H1 (cell line): ENCODE data around the gene TPRG1L. TPM values are rescaled to one million over a fixed set of nuclear protein-coding genes. Genes with fewer than 3 reads are reported as not detected.

Experiments
- CTCF ChIA-PET: fragments of 300-600 bp; sonication (Branson Sonifier 250); formaldehyde crosslinking; loops from one replicate; lab custom pipeline; 2021; ENCODE audit not compliant: partially characterized antibody; lab: Charles Lee
- POLR2A ChIA-PET: fragments of 300-600 bp; sonication (Branson Sonifier 250); formaldehyde crosslinking; loops from one replicate; lab custom pipeline; 2021; ENCODE audit warnings: inconsistent platforms; ENCODE audit not compliant: partially characterized antibody; lab: Charles Lee
- DNase-seq, 2 experiments: peaks; one replicate each; pipeline versions ENCODE4 v3.0.0 to v3.0.0-alpha.2; 2010 to 2022; ENCODE audit warnings: low spot score in 2 of 2, low read depth in 1 of 2, mixed read lengths in 1 of 2
- FAIRE-seq: peaks from 2 replicates; lab custom pipeline; 2011; peaks lifted over from hg19 to GRCh38; lab: Jason Lieb, UNC
- H2AFZ ChIP-seq: 2 replicates; pipeline ENCODE4 v1.8.1; 2012; ENCODE audit warnings: low read length, inconsistent platforms
- H2AK5ac ChIP-seq: 2 replicates; pipeline ENCODE4 v1.6.1; 2013; ENCODE audit warnings: low read depth, low read length
- H2BK120ac ChIP-seq: replicated peaks from 2 replicates; pipeline ENCODE3; 2013; ENCODE audit warnings: low read depth, low read length, inconsistent platforms
- H2BK12ac ChIP-seq: 2 replicates; pipeline ENCODE4 v1.6.1; 2013; ENCODE audit warnings: low read depth, low read length
- H2BK15ac ChIP-seq: 2 replicates; pipeline ENCODE4 v1.6.1; 2013; ENCODE audit warnings: low read length
- H2BK20ac ChIP-seq: 2 replicates; pipeline ENCODE4 v1.6.1; 2013; ENCODE audit warnings: low read length
- H2BK5ac ChIP-seq: 2 replicates; pipeline ENCODE4 v1.6.1; 2013; ENCODE audit warnings: low read depth, low read length
- H3K14ac ChIP-seq: 2 replicates; pipeline ENCODE4 v1.6.1; 2013; ENCODE audit warnings: inconsistent platforms; ENCODE audit not compliant: insufficient read length
- H3K18ac ChIP-seq: 2 replicates; pipeline ENCODE4 v1.6.1; 2013; ENCODE audit warnings: low read length; ENCODE audit errors: extremely low read depth
- H3K23ac ChIP-seq: 2 replicates; pipeline ENCODE4 v1.6.1; 2013; ENCODE audit warnings: inconsistent platforms; ENCODE audit not compliant: insufficient read length
- H3K23me2 ChIP-seq: 2 replicates; pipeline ENCODE4 v1.6.1; 2013; ENCODE audit warnings: low read depth, low read length
- H3K27ac ChIP-seq: 2 replicates; pipeline ENCODE4 v1.6.1; 2011; ENCODE audit warnings: low read depth, low read length, inconsistent platforms
- H3K27me3 ChIP-seq, 4 experiments: replicated peaks in 1 of 4; 1 replicate in 1 of 4; 2 replicates in 3 of 4; pipeline versions ENCODE4 v1.6.1 to v1.8.1; 2011 to 2013; ENCODE audit warnings: low read length in 3 of 4, mild to moderate bottlenecking in 3 of 4, inconsistent platforms in 2 of 4, mixed read lengths in 2 of 4, moderate library complexity in 1 of 4; ENCODE audit not compliant: control insufficient read depth in 3 of 4, insufficient read depth in 3 of 4; ENCODE audit errors: extremely low read depth in 1 of 4
- H3K36me3 ChIP-seq, 4 experiments: 2 replicates each; pipeline versions ENCODE4 v1.6.1 to v1.8.1; 2011 to 2013; ENCODE audit warnings: mild to moderate bottlenecking in 4 of 4, low read length in 3 of 4, moderate library complexity in 2 of 4, control low read depth in 1 of 4, inconsistent platforms in 1 of 4; ENCODE audit not compliant: insufficient read depth in 4 of 4, control insufficient read depth in 2 of 4
- H3K4ac ChIP-seq: replicated peaks from 2 replicates; pipeline ENCODE3; 2013; ENCODE audit warnings: low read length, low read depth, mixed read lengths, inconsistent platforms; ENCODE audit not compliant: insufficient read length
- H3K4me1 ChIP-seq, 4 experiments: replicated peaks in 1 of 4; 1 replicate in 1 of 4; 2 replicates in 3 of 4; pipeline versions ENCODE4 v1.6.1 to v1.8.1; 2011 to 2013; ENCODE audit warnings: low read length in 3 of 4, inconsistent platforms in 2 of 4, mixed read lengths in 1 of 4; ENCODE audit not compliant: insufficient read depth in 4 of 4, control insufficient read depth in 3 of 4
- H3K4me2 ChIP-seq, 2 experiments: 2 replicates each; pipeline versions ENCODE4 v1.6.1 to v1.8.1; 2011 to 2013; ENCODE audit warnings: low read depth in 2 of 2, low read length in 2 of 2, control low read depth in 1 of 2, inconsistent platforms in 1 of 2, mild to moderate bottlenecking in 1 of 2; ENCODE audit not compliant: insufficient read depth in 1 of 2
- H3K4me3 ChIP-seq, 4 experiments: fragments of 200-600, 300-600 bp in 1 of 4; sonication (generic), shearing (Covaris generic), sonication (Bioruptor Twin) in 1 of 4; 2 replicates each; pipeline versions ENCODE4 v1.5.1 to v1.8.1; 2011 to 2016; ENCODE audit warnings: low read length in 4 of 4, low read depth in 3 of 4, control low read depth in 2 of 4, inconsistent platforms in 2 of 4, mild to moderate bottlenecking in 2 of 4, mixed read lengths in 1 of 4, moderate library complexity in 1 of 4; ENCODE audit not compliant: insufficient read depth in 2 of 4; ENCODE audit errors: extremely low read depth in 1 of 4
- H3K56ac ChIP-seq: replicated peaks from 2 replicates; pipeline ENCODE3; 2013; ENCODE audit warnings: low read depth, mild to moderate bottlenecking, mixed read lengths, low read length, inconsistent platforms; ENCODE audit not compliant: insufficient read length
- H3K79me1 ChIP-seq: 2 replicates; pipeline ENCODE4 v1.6.1; 2013; ENCODE audit warnings: low read depth, low read length, control low read depth
- H3K79me2 ChIP-seq, 2 experiments: 2 replicates each; pipeline versions ENCODE4 v1.6.1 to v1.8.1; 2012 to 2013; ENCODE audit warnings: low read length in 2 of 2, mild to moderate bottlenecking in 2 of 2, inconsistent platforms in 1 of 2; ENCODE audit not compliant: insufficient read depth in 2 of 2, control insufficient read depth in 1 of 2
- H3K9ac ChIP-seq, 4 experiments: replicated peaks in 1 of 4; 1 replicate in 1 of 4; 2 replicates in 3 of 4; pipeline versions ENCODE4 v1.6.1 to v1.8.1; 2011 to 2013; ENCODE audit warnings: low read depth in 3 of 4, low read length in 3 of 4, control low read depth in 2 of 4, mild to moderate bottlenecking in 2 of 4, moderate library complexity in 2 of 4, inconsistent platforms in 1 of 4; ENCODE audit errors: extremely low read depth in 1 of 4
- H3K9me3 ChIP-seq, 2 experiments: 2 replicates each; pipeline versions ENCODE4 v1.6.1 to v1.8.1; 2012 to 2013; ENCODE audit warnings: mild to moderate bottlenecking in 2 of 2, moderate library complexity in 2 of 2, control low read depth in 1 of 2, inconsistent platforms in 1 of 2, low read depth in 1 of 2, low read length in 1 of 2, mixed read lengths in 1 of 2; ENCODE audit not compliant: insufficient read depth in 2 of 2
- H4K20me1 ChIP-seq, 2 experiments: replicated peaks in 1 of 2; 2 replicates each; pipeline versions ENCODE3 to v1.8.1; 2011 to 2013; ENCODE audit warnings: inconsistent platforms in 2 of 2, low read length in 2 of 2, mild to moderate bottlenecking in 1 of 2; ENCODE audit not compliant: insufficient read depth in 2 of 2, control insufficient read depth in 1 of 2
- H4K5ac ChIP-seq: 2 replicates; pipeline ENCODE4 v1.6.1; 2013; ENCODE audit warnings: low read length, low read depth, mixed read lengths, inconsistent platforms; ENCODE audit not compliant: insufficient read length
- H4K8ac ChIP-seq: 2 replicates; pipeline ENCODE4 v1.8.0; 2013; ENCODE audit warnings: mild to moderate bottlenecking, moderate library complexity, low read length, inconsistent platforms; ENCODE audit not compliant: insufficient read depth; ENCODE audit errors: extremely low read depth
- H4K91ac ChIP-seq: replicated peaks from 2 replicates; pipeline ENCODE3; 2013; ENCODE audit warnings: low read length, mixed read lengths, inconsistent platforms; ENCODE audit not compliant: insufficient read length
- BRCA1 ChIP-seq: IDR thresholded peaks from 2 replicates; pipeline ENCODE4 v1.6.1; 2012; ENCODE audit warnings: low read depth, low read length, improper control_type of control experiment
- CBX8 ChIP-seq: fragments of 300-800, 300-1000 bp; sonication (generic); IDR thresholded peaks from 2 replicates; pipeline ENCODE4 v1.7.1; 2016; ENCODE audit warnings: low read depth, low read length, borderline replicate concordance
- EGR1 ChIP-seq: IDR thresholded peaks from 2 replicates; pipeline ENCODE4 v1.6.1; 2011; ENCODE audit warnings: low read depth, low read length, borderline replicate concordance
- HDAC2 ChIP-seq, 2 experiments: fragments of 300-600 bp in 1 of 2; sonication (generic) in 1 of 2; IDR thresholded peaks; 2 replicates each; pipeline ENCODE4 v1.6.1; 2011 to 2012; ENCODE audit warnings: low read depth in 2 of 2, low read length in 2 of 2, mild to moderate bottlenecking in 2 of 2, moderate library complexity in 2 of 2, borderline replicate concordance in 1 of 2, inconsistent platforms in 1 of 2
- JUN ChIP-seq: IDR thresholded peaks from 2 replicates; pipeline ENCODE4 v1.6.1; 2011; ENCODE audit warnings: low read depth, mild to moderate bottlenecking, improper control_type of control experiment, low read length
- KDM4A ChIP-seq: IDR thresholded peaks from one replicate; pipeline ENCODE4 v1.7.1; 2012; ENCODE audit warnings: low read depth, mild to moderate bottlenecking, moderate library complexity, low read length, inconsistent platforms; ENCODE audit not compliant: severe bottlenecking
- RNF2 ChIP-seq: fragments of 200-900, 300-1000 bp; sonication (generic); IDR thresholded peaks from 2 replicates; pipeline ENCODE4 v1.7.1; 2016; ENCODE audit warnings: borderline replicate concordance, low read depth, mild to moderate bottlenecking, antibody characterized with exemption, low read length; ENCODE audit not compliant: poor library complexity, severe bottlenecking; ENCODE audit errors: missing control alignments
- SAP30 ChIP-seq: fragments of 300-600 bp; sonication (generic); IDR thresholded peaks from 2 replicates; pipeline ENCODE4 v1.7.1; 2012; ENCODE audit warnings: low read length, moderate library complexity, mild to moderate bottlenecking, inconsistent platforms; ENCODE audit not compliant: insufficient read depth, insufficient replicate concordance
- SIRT6 ChIP-seq: IDR thresholded peaks from one replicate; pipeline ENCODE4 v1.7.1; 2012; ENCODE audit warnings: low read length, inconsistent platforms
- SUZ12 ChIP-seq: fragments of 200-600 bp; sonication (generic); IDR thresholded peaks from 2 replicates; pipeline ENCODE4 v1.6.1; 2012; ENCODE audit warnings: mild to moderate bottlenecking, inconsistent platforms, low read length, moderate library complexity, mixed read lengths
- TAF7 ChIP-seq: optimal IDR thresholded peaks from 2 replicates; pipeline ENCODE3; 2011; ENCODE audit warnings: low read depth, mild to moderate bottlenecking, inconsistent platforms, low read length, moderate library complexity, borderline replicate concordance
- WGBS, 2 experiments: shearing (Covaris generic) in 1 of 2; methylation state at CpG; one replicate each; pipeline versions ENCODE4 v1.1.6 to v1.1.7; 2013 to 2015; ENCODE audit warnings: low lambda C conversion rate in 2 of 2, mixed read lengths in 2 of 2, inconsistent platforms in 1 of 2, low coverage in 1 of 2, missing lambda C conversion rate in 1 of 2; ENCODE audit not compliant: insufficient replicate concordance in 2 of 2, insufficient coverage in 1 of 2, insufficient read length in 1 of 2; ENCODE audit errors: extremely low coverage in 1 of 2, missing lambda C conversion rate in 1 of 2; 5-methylcytosine and 5-hydroxymethylcytosine counted together
- polyA plus RNA-seq, 7 experiments: library from polyadenylated mRNA; depleted of rRNA in 3 of 7; stranded (reverse) in 5 of 7; unstranded in 2 of 7; fragments of >200 nt in 5 of 7; fragments of 200-250 nt in 2 of 7; gene quantifications; 1 replicate in 5 of 7; 2 replicates in 1 of 7; 4 replicates in 1 of 7; pipeline versions ENCODE4 v1.2.1 to v1.2.3, GENCODE V29; 2011 to 2013; ENCODE audit warnings: missing spikeins in 2 of 7, mixed read lengths in 2 of 7
- total RNA-seq: library from RNA; stranded (reverse); fragmentation: NEBNext Ultra II Directional; extraction: Animal tissue kit (Norgen Biotek cat#: 25700); gene quantifications from 2 replicates; pipeline ENCODE4 v1.2.1, GENCODE V29; 2021
- TF ChIP-seq, protein P1 (sequence below): IDR thresholded peaks from 2 replicates; pipeline ENCODE4 v1.6.1; 2011; ENCODE audit warnings: low read depth, mild to moderate bottlenecking, low read length; ENCODE audit not compliant: insufficient read depth

Gene TPRG1L
- total and polyA plus RNA-seq, 2 of the 8 experiments (the other 6 are each of a cell fraction or from before 2014, with no cell fraction given), result 21.7 to 22.3 TPM

DNA sequence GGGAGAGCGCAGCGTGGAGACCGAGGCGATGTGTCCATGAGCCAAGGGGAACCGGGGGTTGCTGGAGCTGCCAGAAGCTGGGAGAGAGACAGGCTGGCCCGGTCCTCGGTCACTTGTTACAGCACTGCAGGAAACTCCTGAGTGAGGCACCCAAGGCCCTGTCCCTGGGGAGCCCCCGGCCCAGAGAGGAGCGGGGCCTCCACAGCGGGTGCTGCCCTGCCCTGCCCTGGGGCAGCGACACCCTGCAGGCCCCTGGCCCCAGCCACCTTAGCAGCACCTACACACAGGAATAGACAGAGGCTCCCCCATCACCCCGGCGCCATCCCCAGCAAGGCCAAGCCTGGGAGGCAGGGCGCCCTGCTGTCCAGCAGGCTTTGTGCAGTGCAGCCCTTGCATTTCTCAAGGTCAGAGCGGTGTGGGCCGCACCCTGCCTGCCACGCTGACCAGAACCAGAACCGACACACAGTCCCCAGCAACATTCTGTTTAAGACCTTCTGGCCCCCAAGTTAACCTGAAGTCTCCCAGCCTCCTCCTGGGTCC lies 6.9 kb upstream of the TPRG1L start:
- Histone ChIP-seq H3K79me2 (no peaks in the 10 kb centered on the region), H2BK20ac (no peak overlapping the region), H3K56ac (no peak overlapping the region), H4K8ac (no peak overlapping the region; the same call in 1 of the 2 replicates), H3K4me2 (no peak overlapping the region), H3K27ac (no peak overlapping the region), H3K27me3 (peaks cover 0 to 3% (median 2%) of the 10 kb centered on the region in 4 experiments; a peak in 4 of 7 replicates), H3K36me3 (no peaks in the 10 kb centered on the region), H3K18ac (no peak overlapping the region; the same call in 1 of the 2 replicates), H2AK5ac (no peak overlapping the region), H4K91ac (no peak overlapping the region), H3K14ac (no peak overlapping the region), H3K4me3 (no peak overlapping the region), H2BK5ac (no peak overlapping the region), H3K9me3 (no peaks in the 10 kb centered on the region), H3K9ac (no peak overlapping the region), H2AFZ (no peak overlapping the region), H3K23me2 (no peaks in the 10 kb centered on the region), H3K79me1 (no peaks in the 10 kb centered on the region), H3K4ac (no peak overlapping the region), H3K4me1 (peaks cover 0 to 14% (median 11%) of the 10 kb centered on the region in 4 experiments; a peak in 6 of 7 replicates), H3K23ac (no peak overlapping the region), H4K20me1 (peaks cover 1 to 2% of the 10 kb centered on the region in 2 experiments), H2BK12ac (no peak overlapping the region), H4K5ac (no peak overlapping the region), H2BK15ac (no peak overlapping the region), H2BK120ac (no peak overlapping the region)
- POLR2A ChIA-PET, result no interaction called here
- WGBS, 2 experiments, result 84% methylated on average over 17 of the region's 18 CpGs; no CpG with 5 or more reads in 1 of the 2 experiments
- DNase-seq (no peak), FAIRE-seq (no peak)
- CTCF ChIA-PET, result interaction anchor here (1.0 to 6.7 kb wide), 18 partner anchors 8 to 177 kb away, joined by 3 to 148 read pairs (median 7); no protein-coding TSS in a partner anchor
- no peak for TF ChIP-seq JUN
- TF ChIP-seq, protein P1, sequence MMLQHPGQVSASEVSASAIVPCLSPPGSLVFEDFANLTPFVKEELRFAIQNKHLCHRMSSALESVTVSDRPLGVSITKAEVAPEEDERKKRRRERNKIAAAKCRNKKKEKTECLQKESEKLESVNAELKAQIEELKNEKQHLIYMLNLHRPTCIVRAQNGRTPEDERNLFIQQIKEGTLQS, result no peak
- TF ChIP-seq CBX8, result no peak
- no peak for TF ChIP-seq BRCA1
- no peak for TF ChIP-seq TAF7
- TF ChIP-seq RNF2, result no peak
- no peak for TF ChIP-seq HDAC2 (IDR thresholded peaks at IDR 0.05; ENCODE audit: borderline replicate concordance in 1 of 2, low read depth in 2 of 2, low read length in 2 of 2)
- TF ChIP-seq SAP30, result no peak
- no peak for TF ChIP-seq EGR1
- no peak for TF ChIP-seq KDM4A
- no peak for TF ChIP-seq SUZ12
- no peak for TF ChIP-seq SIRT6
